ENCODE results near the gene BET1L.
"Not testable (repeated sequence)": the region's sequence is repeated elsewhere in the genome, so short reads cannot be mapped to it uniquely, and the experiment has no call there.

The BET1L gene

DNA sequence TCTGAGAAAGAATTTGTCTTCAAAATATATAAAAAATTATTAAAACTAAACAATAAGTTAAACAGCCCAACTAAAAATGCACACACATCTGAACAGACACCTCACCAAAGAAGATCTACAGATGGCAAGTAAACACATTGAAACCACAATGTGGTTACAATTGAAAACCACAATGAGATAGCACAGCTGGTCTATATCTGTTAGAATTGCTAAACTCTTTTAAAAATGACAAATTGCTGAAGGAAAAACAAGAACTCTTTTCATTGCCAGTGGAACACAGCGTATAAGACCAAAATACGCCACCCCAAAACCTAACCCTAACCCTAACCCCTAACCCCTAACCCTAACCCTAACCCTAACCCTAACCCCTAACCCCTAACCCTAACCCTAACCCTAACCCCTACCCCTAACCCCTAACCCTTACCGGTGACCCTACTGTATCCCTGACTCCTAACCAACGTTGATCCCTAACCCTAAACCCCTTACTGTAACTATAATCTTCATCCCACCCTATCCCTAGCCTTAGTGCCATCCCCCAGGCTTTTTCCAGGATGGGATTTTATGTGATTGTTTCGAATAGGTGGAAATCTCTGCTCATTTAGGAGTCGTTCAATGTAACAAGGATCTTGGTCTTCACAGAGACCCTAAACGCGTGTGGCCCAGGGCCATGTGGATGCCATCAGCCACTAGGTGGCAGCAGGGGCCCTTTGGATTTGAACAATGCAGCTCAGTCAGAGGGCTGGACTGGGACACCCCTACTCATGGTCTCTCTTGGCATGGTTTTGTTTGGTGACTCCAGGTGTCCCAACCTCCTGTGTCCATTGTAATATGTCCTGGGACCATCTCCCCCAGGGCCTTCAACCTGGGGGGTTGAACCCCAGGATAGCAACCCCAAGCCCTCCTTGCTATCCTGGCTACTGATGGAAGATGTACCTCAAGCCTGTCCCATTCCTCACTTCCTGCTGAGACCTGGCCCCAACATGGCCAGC is 15.4 kb downstream of the BET1L start:
- peak; percentile 11 for DNase-seq

DNA sequence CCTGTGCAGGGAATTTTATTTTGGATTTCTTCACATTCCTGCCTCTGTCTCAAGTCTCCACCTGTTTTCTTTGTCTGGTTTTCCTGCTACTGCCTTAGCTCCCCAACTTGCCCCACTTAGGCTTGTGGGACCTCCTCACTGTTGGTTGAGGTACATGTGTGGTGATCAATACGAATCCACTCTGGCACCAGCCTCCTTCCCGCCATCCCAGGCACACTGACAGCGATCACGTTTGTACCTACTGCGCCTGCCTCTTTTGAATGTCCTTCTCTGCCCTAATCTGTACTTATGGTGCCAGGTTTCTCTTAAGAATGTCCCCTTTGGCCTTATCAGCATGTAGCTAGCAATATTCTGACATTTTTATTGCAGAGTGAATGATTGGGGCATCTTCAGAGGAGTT is 16.7 kb downstream of the BET1L start:
- not testable (repeated sequence) for DNase-seq

DNA sequence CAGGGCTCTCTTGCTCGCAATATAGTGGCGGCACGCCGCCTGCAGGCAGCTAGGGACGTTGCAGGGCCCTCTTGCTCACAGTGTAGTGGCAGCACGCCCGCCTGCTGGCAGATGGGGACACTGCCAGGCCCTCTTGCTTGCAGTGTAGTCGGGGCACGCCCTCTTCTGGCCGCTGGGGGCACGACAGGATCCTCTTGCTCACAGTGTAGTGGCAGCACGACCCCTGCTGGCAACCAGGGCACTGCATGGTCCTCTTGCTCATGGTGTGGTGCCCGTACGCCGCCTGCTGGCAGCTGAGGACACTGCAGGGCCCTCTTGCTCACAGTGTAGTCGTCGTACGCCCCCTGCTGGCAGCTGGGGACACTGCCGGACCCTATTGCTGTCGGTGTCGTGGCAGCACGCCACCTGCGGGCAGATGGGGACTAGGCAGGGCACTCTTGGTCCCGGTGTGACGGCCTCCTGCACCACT is 17.3 kb downstream of the BET1L start:
- DNase-seq, result not testable (repeated sequence)

DNA sequence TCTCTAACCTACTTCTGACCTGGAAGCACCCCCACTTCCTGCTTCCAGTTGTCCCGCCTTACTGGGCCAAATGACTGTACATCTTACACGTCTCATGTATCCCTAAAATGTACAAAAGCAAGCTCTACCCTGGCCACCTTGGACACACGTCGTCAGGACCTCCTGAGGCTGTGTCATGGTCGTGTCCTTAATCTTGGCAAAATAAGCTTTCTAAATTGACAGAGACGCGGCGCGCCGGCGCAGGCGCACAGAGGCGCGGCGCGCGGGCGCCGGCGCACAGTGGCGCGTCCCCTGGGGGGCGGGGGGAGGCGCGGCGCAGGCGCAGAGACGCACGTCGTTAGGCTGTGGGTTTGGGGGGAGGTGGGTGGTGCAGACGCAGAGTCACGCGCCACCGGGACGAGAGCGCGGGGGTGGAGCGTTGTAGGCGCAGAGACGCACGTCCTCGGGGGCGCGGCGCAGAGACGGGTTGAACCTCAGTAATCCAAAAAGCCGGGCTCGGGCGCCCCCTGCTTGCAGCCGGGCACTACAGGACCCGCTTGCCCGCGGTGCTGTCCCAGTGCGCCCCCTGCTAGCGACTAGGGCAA is 17.9 kb downstream of the BET1L start:
- peak; percentile 15 for DNase-seq

DNA sequence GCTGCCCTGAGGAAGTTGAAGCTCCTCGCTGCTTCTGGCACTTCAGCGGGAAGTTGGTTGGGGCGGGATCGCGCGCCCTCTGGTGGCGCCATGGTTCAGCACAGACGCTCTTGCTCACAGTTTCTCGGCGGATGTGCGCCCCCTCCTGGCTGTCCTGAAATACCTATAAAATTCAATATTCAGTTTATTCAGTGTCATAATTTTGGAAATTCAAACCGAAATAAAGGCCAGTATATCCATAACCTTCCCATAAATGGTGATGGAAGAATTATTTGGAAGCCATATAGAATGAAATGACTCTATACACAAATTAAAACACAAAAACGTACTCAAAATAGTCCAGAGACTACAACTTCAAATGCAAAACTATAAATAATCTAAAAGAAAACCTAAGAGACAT is 27.0 kb downstream of the BET1L start:
- DNase-seq, result not testable (repeated sequence)
